GM21360 (cell line): ENCODE data around the gene PCBP3.
"Not testable (repeated sequence)": the region's sequence is repeated elsewhere in the genome, so short reads cannot be mapped to it uniquely, and the experiment has no call there.

Source experiments
- ATAC-seq: cut with Tn5 transposase; IDR thresholded peaks from one replicate; pipeline ENCODE4 v1.9.1; 2021; ENCODE audit warnings: mild to moderate bottlenecking, moderate library complexity; ENCODE audit not compliant: unreplicated experiment

PCBP3 gene

GRCh38 chr21:45823100-45823681, 179.7 kb downstream of the PCBP3 start:
- no peak for ATAC-seq

DNA sequence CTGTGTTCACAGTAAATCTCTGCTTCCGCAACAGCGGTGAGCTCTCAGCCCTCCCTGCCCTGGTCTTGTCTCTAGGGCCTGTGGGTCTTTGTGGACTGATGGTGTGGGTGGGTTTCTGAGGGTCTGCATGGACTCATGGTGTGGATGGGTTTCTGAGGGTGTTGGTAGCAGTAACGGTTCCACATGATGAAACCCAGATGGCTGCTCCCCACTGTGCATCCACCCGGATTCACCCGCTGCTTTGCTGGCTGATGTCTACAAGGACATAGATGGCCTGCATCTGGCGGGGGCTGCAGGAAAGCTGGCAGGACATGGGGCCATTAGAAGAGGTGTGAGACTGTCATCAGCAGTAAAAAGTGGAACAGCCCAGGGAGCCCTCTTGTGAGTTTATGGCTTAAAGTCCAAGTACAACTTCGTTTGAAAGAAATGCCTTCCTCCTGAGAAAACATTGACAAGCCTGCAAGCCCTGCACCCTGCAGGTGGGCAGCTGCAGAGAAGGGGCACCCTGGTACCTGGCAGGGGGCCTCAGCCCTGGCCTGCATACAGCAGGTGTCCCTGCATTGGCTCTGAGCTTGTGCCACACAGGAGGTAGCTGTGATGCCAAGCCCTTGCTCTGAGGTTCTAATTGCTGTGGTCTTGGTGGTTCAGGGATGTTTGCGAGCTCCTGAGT, 181.2 kb downstream of the PCBP3 start:
- ATAC-seq, result no peak

DNA sequence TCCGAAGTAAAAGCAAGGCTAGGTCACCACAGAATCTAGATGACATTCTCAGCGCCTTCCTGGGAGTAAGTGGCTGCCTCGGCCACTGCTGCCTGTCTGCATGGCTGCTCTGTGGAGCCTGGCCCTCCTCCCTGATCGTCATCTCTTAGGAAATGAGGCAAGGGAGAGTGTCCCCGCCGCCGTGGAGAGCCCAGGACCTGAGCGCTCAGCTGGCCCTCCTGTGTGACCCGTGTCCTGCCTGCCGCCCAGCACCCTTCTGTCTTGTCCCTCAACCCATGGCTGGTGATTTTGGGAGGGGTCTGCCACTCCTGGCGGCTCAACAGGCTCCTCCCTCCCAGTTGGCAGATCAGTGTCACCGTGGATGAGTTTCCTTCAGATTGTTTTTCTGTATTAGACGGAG, 181.7 kb downstream of the PCBP3 start:
- ATAC-seq, result no peak

DNA sequence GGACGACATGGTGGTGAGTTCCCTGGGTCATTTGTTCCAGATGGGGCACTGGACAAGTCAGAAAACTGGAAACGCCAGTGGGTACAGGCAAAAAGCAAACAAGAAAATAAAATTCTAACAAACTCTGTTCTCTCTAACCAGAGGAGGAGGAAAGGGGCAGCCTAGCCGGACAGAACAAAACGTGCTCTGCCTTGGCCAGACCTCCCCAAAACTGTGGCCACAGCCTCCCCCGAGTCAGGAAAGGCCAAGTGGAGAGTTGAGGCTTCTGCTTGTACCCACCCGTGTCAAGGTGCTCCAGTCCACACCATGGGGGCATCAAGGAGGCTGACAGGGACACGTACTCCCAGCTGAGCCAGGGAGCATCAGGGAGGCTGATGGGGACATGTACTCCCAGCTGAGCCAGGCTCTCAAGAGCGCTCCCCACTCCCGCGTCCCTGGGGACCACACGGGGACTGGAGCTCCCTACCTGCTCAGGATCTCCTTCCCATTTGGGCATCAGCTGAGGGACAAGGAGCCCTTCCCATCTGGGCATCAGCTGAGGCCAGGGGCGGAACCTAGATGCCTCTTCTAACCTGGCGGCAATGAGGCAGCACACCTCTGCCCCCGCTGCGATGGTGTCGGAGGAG, 183.3 kb downstream of the PCBP3 start:
- ATAC-seq, result no peak

DNA sequence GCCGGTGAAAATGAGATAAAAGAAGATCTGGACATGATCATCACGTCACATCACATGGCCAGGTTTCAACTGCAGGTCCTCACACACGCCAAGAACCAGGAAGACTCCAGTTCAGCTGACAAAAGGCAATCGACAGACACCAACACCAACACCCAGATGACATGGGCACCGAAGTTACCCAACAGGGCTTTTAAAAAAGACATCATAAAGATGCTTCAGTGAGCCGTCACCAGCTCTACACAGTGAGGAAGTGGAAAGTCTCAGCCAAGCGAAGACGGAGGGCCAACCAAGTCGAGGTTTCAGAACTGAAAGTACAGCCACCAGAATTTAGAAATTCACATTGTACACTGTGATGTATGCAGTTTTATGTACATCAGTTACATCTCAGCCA, 183.8 kb downstream of the PCBP3 start:
- ATAC-seq, result no peak

DNA sequence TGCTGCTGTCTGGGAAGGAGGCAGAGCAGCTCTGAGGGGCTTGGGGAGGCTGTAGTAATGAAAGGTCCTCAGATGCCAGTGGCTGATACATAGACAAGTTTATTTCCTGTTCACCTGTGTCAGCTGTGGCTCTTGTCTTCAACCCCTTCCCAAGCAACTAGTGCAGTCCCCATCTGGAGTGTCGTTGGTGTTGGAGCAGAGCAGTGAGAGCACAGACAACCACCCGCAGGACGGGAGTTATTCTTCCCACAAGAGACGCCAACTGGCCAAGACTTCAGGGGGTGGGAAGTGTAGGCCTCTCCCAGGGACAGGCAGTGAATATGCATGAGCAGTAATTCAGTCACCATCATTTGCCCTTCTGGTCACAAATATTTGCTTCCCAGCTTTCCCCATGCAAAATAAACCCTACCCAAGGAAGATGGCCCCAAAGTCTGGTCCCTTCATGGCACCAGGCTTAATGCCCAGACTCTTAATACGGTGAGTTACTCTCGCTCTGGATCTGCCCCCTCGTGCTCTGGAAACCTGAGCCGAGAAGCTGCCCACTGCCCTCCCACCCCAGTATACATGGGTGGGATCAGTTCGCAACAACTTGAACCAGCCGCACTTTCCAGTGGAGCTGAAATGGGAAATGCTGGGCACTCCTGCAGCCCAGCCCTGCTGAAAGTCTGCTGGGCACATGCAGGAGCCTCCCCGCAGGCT, 184.5 kb downstream of the PCBP3 start:
- ATAC-seq, result no peak

DNA sequence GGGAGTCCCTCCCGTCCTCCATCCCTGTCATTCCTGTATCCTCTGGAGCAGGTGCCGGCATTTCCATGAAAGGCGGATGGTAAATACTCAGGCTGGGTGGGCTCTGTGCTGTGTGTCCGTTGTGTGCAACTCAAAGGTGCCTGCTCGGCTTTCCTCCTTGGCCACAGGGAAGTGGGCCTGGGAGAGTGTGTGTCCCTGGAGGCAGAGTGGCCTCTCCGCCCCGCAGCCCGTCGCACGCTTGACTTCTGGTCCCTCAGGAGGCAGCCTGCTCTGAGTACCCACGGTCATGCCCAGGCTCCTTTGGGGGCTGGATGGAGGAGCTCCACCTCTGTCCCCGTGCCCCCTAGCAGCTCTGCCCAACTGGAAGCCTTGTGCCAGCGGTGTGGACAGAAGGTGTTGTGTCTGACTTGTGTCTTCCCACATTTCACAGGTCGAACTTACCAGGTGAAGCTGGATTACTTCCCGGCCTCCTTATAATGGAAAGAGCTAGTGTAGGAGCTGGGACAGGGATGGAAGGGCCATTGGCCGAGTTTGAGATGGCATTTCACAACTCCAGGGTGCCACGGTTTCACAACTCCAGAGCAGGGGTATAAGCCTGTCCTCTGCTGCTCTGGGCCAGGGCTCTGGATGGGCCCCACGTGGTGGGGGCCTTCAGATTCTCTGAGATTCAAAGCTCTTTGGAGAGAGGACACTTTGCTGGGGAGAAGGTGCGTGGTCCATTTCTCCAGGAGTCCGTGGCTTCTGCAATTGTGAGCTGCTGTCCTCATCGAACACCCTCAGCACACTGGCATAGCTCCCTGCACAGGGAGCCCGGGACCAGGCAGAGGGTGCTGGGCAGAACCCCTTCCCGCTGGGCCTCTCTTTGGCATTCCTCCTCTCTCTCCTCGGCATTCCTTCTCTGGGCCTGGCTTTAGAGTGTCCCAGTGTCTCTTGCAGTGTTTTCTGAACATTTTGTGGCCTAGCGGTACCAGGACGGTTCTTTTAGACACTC, 185.3 kb downstream of the PCBP3 start:
- no peak for ATAC-seq

DNA sequence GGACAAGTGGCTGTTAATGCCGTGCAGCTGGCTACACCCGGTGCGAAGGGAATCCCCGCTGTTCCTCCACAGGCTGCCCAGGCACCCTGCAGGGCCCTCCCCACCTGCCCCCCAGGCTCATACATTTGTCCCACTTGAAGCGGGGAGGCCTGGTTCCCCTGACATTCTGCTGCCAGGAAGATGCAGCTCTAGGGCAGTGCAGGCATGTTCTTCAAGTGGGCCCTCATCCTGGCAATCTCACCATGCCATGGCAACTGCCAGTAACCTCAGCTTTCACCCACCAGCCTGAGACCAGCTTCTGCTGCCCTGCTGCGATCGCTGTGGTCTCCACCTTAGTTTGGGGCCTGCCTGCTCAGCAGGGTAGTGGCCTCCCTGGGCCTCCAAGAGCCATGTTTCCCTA, 186.1 kb downstream of the PCBP3 start:
- ATAC-seq, result no peak

- ATAC-seq, result no peak
Observed at GRCh38 chr21:45830221-45830640, 186.7 kb downstream of the PCBP3 start.

- ATAC-seq, result no peak
Observed at GRCh38 chr21:45830720-45831366, 187.3 kb downstream of the PCBP3 start.

DNA sequence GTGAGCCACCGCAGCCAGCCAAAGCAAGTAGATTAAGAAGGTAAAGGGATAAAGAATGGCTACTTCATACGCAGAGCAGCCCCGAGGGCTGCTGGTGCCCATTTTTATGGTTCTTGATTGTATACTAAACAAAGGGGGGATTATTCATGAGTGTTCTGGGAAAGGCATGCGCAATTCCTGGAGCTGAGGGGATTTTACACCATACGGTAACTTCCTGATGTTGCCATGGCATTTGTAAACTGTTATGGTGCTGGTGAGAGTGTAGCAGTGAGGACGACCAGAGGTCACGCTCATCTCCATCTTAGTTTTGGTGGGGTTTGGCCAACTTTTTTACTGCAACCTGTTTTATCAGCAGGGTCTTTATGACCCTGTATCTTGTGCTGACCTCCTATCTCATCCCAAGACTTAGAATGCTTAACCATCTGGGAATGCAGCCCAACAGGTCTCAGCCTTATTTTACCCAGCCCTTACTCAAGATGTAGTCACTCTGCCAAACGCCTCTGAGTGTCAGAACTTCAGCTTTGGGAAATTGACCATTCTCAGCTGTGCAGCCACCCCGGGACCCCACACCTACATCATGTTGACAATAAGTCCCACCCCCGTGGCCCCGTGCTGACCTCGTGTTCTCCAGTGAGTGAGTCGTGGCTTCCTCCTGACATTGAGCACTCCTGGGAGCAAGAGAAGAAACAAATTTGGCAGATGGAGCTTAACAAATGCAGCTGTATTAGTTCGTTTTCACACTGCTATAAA, 188.6 kb downstream of the PCBP3 start:
- ATAC-seq, result no peak

DNA sequence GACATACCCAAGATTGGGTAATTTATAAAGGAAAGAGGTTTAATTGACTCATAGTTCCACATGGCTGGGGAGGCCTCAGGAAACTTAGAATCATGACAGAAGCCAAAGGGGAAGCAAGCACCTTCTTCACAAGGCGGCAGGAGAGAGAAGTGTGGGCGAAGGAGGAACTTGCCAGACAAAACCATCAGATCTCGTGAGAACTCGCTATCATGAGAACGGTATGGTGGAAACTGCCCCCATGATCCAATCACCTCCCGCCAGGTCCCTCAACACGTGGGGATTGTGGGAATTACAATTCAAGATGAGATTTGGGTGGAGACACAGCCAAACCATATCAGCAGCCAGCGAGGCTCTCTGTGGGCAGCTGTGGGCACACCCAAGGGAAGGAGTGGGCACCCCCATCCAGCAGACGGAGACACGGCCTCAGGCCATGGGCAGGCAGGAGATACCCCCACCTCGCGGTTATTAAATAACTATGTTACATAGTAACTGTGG, 189.3 kb downstream of the PCBP3 start:
- not testable (repeated sequence) for ATAC-seq

- no peak for ATAC-seq
Observed at GRCh38 chr21:45833414-45833813, 189.9 kb downstream of the PCBP3 start.

- no peak for ATAC-seq
Observed at GRCh38 chr21:45834026-45834715, 190.6 kb downstream of the PCBP3 start.

- no peak for ATAC-seq
Observed at GRCh38 chr21:45834821-45835293, 191.3 kb downstream of the PCBP3 start.

- ATAC-seq, result no peak
Observed at GRCh38 chr21:45835301-45836267, 192.1 kb downstream of the PCBP3 start.

GRCh38 chr21:45836268-45836655, 192.7 kb downstream of the PCBP3 start:
- ATAC-seq, result no peak
